SHP77 treated with DMSO at 0.1 percent for 48 hours (cell line): ENCODE measurements around the gene PPP6R3.

ENCODE experiments used
- DNase-seq: peaks from one replicate; lab custom pipeline; 2025; lab: John Stamatoyannopoulos, UW

The PPP6R3 gene

DNA sequence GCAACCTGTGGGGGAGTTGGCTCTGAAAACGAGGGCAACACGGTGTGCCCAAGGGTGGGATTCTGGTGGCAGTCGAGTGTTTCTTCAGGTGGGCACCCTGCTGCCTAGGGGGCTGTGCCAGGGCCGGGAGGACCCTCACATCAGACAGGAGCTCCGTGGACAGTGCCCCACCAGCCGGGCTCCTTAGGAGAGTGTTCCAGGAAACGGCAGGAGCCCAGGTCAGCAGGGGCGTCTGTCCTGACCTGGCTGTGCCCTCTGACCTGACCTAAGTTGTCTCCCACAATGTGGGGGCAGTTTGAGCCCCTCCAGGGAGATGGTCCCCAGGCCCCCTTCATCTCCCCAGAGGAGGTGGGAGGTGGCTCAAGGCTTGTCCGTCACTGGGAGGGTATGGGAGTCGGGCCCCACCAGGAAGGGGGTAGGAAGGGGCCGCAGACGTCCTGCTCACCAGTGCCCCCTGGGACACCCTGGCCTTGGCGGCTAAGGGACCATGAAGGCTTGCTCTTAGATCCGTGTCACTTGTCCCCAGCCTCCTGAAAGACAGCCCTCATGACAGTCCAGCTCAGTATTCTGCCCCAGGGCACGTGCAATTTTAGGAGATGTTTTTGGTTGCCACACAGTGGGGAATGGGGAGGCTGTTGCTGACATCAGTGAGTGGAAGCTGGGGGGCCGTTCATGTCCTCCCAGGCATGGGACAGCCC lies 191.6 kb downstream of the PPP6R3 start:
- DNase-seq = no peak

GRCh38 chr11:68652683-68653156 lies 192.2 kb downstream of the PPP6R3 start:
- DNase-seq = no peak

GRCh38 chr11:68653486-68654430 lies 193.2 kb downstream of the PPP6R3 start:
- DNase-seq = no peak

- DNase-seq = no peak
Observed at GRCh38 chr11:68654978-68655377, 194.4 kb downstream of the PPP6R3 start.

DNA sequence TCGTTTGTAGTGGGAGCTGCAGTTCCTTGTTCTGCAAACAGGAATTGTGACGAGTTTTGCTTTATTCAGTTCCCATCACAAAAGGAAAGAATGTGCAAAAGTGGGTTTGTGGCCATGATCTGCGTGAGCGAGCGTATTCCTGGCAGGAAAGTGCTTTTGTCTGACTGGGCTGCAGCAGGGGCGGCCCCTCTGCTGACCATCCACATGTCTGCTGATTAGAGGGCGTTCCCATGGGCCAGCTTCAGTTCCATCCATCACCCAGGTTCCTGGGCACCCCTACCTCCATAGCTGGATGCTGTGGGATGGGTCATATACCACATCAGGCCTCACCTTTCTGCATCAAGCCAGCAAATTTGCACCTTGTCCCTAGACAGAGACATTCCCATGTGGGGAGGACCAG lies 194.9 kb downstream of the PPP6R3 start:
- DNase-seq = no peak

DNA sequence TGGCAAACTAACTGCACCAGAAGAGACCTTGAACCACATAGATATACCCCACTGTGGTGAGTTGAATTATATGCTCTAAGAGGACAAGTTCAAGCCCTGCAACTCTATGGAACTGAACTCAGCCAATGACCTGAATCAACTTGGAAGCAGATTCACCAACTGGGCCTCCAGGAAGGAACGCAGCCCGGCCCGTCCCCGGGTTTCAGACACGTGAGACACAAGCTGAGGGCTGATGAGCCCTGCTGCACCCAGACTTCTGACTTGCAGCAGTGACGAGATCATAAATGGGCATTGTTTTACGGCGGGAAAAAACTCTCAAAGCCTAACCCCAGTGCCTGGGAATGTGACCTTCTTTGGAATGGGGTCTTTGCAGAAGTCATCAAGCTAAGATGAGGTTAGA lies 195.3 kb downstream of the PPP6R3 start:
- DNase-seq = no peak

DNA sequence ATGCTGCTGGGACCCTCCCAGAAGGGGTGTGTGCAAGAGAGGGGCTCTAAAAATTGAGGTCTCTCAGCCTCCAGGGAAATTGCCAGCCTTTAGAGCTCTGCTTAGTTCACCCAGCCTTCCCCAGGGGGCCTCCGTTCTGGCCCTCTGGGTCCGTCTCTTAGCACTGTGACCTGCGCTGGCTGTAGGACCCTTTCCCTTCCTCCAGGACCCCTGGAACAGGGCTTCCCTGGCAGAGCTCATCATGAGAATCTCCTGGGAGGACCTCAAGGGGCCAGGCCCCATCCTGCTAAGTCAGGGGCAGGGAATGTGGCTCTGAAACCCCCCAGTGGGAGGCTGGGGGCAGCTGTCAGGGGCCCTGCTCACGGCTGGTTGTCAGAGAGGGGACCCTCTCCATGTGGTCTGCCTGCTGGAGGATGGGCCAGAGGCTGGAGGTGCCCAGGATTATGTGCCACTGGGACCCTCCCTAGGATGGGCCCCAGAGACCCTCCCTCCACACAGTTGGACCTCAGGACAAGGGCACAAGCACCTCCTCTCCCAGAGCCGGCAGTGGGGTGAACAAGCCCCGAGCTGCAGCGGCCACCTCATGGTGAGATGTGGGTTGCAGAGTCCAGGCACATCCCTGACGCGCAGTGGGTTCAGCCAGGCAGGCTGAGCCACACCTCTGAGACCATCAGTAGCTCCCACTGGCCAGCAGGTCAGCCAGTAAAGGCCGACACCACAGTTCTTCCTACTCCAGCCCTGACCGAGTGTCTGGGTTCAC lies 196.6 kb downstream of the PPP6R3 start:
- DNase-seq = no peak

- no peak for DNase-seq
Observed at GRCh38 chr11:68658097-68658496, 197.5 kb downstream of the PPP6R3 start.

DNA sequence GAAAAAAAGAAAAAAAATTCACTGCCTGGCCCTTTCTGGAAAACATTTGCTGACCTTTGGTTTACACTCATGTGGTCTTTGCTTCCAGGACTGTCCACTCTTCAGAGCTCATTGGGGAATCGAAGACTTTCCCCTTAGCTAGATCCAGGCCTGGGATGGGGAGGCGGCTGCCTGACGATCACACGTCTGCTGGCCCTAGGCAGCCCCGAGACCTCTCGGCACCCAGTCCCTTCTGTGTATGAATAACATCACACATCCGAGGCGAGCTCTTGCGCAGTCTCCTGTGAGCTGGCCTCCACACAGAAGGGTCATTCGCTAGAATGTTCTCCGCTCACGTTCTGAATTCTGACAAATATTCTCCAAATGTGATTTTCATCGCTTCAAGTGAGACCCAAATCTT lies 198.1 kb downstream of the PPP6R3 start:
- DNase-seq = no peak

DNA sequence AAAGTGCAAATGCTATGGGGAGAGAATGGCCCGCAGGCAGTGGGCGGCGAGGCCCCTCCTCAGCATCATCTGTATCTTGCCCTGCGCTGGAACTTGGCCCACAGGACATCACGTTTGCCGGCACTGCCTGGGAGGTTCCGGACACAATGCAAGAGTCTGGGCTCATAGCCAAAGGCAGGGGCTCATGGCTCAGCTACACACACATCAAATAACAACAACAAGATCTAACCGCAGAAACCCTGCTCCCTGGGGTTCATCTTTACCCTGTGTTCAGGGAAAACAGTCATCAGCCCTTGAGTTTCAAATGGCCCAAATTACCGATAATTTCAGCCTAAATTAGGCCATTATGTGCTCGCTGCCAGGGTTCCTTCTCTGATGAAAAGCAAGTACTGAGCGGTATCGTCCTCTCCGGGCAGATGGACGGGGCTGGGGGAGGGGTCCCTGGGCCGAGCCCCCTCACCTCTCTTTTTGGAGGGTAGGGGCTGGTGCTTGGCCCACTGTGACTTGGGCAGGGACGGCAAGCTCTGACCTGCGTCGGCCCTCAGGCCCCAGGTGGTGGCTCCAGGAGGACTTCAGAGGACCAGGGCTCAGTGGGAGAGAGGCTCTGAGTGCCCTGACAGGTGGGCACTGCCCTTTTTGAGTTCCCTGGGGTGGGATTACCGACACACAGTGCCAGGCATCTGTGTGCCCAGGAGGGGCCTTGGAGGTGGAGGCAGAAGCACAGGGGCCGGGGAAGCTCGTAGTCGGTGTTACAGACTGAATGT lies 198.8 kb downstream of the PPP6R3 start:
- peak; percentile 58 for DNase-seq

DNA sequence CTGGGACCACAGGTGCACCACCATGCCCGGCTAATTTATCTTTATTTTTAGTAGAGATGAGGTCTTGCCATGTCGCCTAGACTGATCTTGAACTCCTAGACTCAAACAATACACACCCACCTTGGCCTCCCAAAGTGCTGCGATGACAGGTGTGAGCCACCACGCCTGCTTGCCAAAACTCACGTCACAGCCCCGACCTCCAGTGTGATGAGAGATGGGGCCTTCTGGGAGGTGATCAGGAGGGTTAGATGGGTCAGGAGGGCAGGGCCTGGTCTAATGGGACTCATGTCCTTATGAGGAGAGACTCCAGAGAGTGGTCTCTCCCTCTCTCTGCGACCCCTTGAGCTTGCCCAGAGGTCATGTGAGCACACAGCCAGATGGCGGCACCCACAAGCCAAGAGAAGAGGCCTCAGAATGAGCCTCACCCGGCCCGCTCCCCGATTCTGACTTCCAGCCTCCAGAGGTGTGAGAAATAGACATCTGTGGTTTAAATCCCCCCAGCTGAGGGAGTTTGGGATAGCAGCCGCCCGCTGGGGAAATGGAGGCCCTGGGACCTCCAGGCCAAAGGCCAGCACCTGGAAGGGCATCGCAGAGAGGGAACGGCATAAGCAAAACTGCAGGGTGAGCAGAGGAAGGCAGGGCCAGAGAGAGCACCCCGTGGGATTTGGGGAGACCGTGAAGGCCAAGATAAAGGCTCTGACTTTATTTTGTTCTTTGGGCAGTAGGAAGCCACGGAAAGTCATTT lies 199.7 kb downstream of the PPP6R3 start:
- no peak for DNase-seq

DNA sequence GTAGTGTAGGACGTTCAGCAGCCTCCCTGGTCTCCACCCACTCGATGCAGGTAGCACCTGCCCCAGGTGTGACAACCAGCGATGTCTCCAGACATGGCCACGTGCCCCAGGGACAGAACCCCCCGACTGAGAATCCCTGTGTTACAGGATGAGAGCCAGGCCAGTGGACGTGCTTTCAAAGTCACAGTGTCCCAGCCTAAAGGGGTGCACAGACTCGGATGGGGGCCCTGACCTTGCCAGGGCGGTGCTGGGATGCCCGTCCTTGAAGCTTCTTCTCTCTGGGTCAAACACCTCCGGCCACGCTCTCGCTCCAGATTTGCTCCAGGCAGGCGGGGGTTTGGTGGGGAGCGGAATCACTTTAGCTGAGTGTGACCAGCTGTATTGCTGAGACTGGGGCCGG lies 200.5 kb downstream of the PPP6R3 start:
- no peak for DNase-seq

GRCh38 chr11:68661697-68662603 lies 201.4 kb downstream of the PPP6R3 start:
- no peak for DNase-seq

DNA sequence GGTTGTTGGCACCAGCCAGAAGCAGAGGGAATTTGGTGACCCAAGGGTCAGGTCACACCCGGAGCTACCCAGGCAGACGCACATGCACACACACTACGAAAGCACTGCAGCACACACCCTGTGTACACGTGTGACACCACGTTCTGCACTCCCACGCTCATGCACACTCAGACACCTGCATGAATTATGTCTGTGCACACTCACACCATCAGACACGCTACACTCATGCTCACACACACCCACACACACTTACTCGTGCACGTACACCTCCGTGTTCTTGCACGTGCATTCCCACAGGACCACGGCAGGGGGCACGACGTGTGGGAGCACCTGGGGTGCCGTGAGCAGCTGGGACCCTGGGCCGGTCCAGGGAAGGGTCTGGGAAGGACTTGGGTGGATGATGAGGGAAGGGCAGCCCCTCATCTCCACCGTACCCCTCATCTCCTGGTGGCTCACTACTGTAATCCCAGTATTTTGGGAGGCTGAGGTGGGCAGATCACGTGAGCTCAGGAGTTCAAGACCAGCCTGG lies 203.0 kb downstream of the PPP6R3 start:
- DNase-seq = no peak

DNA sequence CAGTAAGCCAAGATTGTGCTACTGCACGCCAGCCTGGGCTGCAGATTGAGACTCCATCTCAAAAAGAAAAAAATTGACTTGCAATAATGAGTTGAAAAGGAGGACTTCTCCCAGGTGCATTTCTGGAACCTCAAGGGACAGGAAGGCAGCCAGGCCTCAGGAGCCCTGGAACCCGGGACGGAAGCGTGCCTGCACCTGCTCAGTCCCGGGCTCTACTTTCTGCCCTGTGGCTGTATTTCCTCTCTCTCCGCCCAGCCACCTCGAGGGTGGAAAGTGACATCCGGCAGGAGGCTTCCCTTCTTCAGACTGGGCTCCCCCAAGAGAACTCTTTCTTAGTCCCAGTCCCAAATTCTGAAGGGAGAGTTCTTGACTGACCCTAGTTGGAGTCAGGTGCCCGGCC lies 203.6 kb downstream of the PPP6R3 start:
- DNase-seq = no peak

GRCh38 chr11:68664906-68665305 lies 204.4 kb downstream of the PPP6R3 start:
- DNase-seq = no peak
